GM23338 (cell line): ENCODE results near the gene IL16. TPM values are rescaled to one million over a fixed set of nuclear protein-coding genes. Genes with fewer than 3 reads are reported as not detected.

Experiments used
- ATAC-seq: fragments of 200-7000 bp; cut with Tn5 transposase; 3 replicates; pipeline ENCODE4 v1.9.1; 2020
- DNase-seq: peaks from one replicate; pipeline ENCODE4 v3.0.0-alpha.2; 2015; ENCODE audit warnings: low spot score
- H2AFZ ChIP-seq: fragments of 200-600 bp; sonication (generic); 2 replicates; pipeline ENCODE4 v1.8.0; 2016; ENCODE audit warnings: antibody characterized with exemption, mild to moderate bottlenecking, moderate library complexity
- H3F3A ChIP-seq: fragments of 200-600 bp; sonication (generic); replicated peaks from 2 replicates; pipeline ENCODE4 v1.8.0; 2017; ENCODE audit warnings: antibody characterized with exemption, mixed run types, low read depth
- H3K27ac ChIP-seq: fragments of 200-600 bp; sonication (generic); 2 replicates; pipeline ENCODE4 v1.6.1; 2016; ENCODE audit warnings: low read depth
- H3K27me3 ChIP-seq: fragments of 200-600 bp; sonication (generic); 2 replicates; pipeline ENCODE4 v1.8.0; 2016; ENCODE audit warnings: mild to moderate bottlenecking, mixed run types, moderate library complexity; ENCODE audit not compliant: insufficient read depth
- H3K36me3 ChIP-seq: fragments of 200-600 bp; sonication (generic); 2 replicates; pipeline ENCODE4 v1.8.0; 2016; ENCODE audit warnings: mild to moderate bottlenecking; ENCODE audit not compliant: insufficient read depth
- H3K4me1 ChIP-seq: fragments of 200-600 bp; sonication (generic); 2 replicates; pipeline ENCODE4 v1.8.0; 2016; ENCODE audit warnings: mild to moderate bottlenecking, moderate library complexity; ENCODE audit not compliant: insufficient read depth
- H3K4me2 ChIP-seq: fragments of 200-600 bp; sonication (generic); 2 replicates; pipeline ENCODE4 v1.7.1; 2017; ENCODE audit warnings: mixed run types
- H3K4me3 ChIP-seq: fragments of 200-600 bp; sonication (generic); 2 replicates; pipeline ENCODE4 v1.6.1; 2016; ENCODE audit warnings: mixed run types
- H3K79me2 ChIP-seq: fragments of 200-600 bp; sonication (generic); replicated peaks from 2 replicates; pipeline ENCODE4 v1.8.0; 2017; ENCODE audit warnings: mild to moderate bottlenecking; ENCODE audit not compliant: insufficient read depth
- H3K9me2 ChIP-seq: fragments of 200-600 bp; sonication (generic); 2 replicates; pipeline ENCODE4 v1.8.0; 2017; ENCODE audit not compliant: insufficient read depth
- H4K20me1 ChIP-seq: fragments of 200-600 bp; sonication (generic); replicated peaks from 2 replicates; pipeline ENCODE4 v1.8.0; 2017; ENCODE audit warnings: mild to moderate bottlenecking; ENCODE audit not compliant: insufficient read depth
- H3K27ac Mint-ChIP-seq: 2 replicates; pipeline ENCODE4 v1.8.0; 2020; ENCODE audit warnings: inconsistent platforms, mild to moderate bottlenecking, moderate library complexity, mixed read lengths
- H3K27me3 Mint-ChIP-seq: 3 replicates; pipeline ENCODE4 v1.8.0; 2022; ENCODE audit warnings: low read depth, mild to moderate bottlenecking, moderate library complexity, mixed read lengths, inconsistent platforms; ENCODE audit not compliant: insufficient read depth, poor library complexity
- H3K36me3 Mint-ChIP-seq: 3 replicates; pipeline ENCODE4 v1.8.0; 2021; ENCODE audit warnings: low read depth, mild to moderate bottlenecking, inconsistent platforms, moderate library complexity, mixed read lengths
- H3K4me1 Mint-ChIP-seq: 3 replicates; pipeline ENCODE4 v1.8.0; 2020; ENCODE audit warnings: mild to moderate bottlenecking, inconsistent platforms, mixed read lengths
- H3K4me3 Mint-ChIP-seq: 3 replicates; pipeline ENCODE4 v1.8.0; 2021; ENCODE audit warnings: moderate library complexity, mild to moderate bottlenecking, inconsistent platforms, mixed read lengths
- H3K9me3 Mint-ChIP-seq: 3 replicates; pipeline ENCODE4 v1.8.0; 2020; ENCODE audit warnings: moderate library complexity, mild to moderate bottlenecking, inconsistent platforms, mixed read lengths
- CREB1 ChIP-seq: fragments of 250-450 bp; sonication (Bioruptor Pico); IDR thresholded peaks from 2 replicates; pipeline ENCODE4 v1.5.0; 2020; ENCODE audit warnings: low read depth, mild to moderate bottlenecking, moderate library complexity
- CTCF ChIP-seq, 2 experiments: fragments of 200-600 bp in 1 of 2; sonication (generic) in 1 of 2; conservative IDR thresholded peaks; 2 replicates each; pipeline versions ENCODE4 v1.5.1 to v1.6.1; 2016 to 2017; ENCODE audit warnings: antibody characterized with exemption in 2 of 2, low read depth in 2 of 2, mild to moderate bottlenecking in 2 of 2, moderate library complexity in 1 of 2
- ETS1 ChIP-seq: IDR thresholded peaks from 2 replicates; pipeline ENCODE4 v1.6.1; 2016; ENCODE audit warnings: antibody characterized with exemption
- EZH2 ChIP-seq: fragments of 200-600 bp; sonication (generic); IDR thresholded peaks from one replicate; pipeline ENCODE4 v1.8.0; 2017; ENCODE audit warnings: antibody characterized with exemption, mild to moderate bottlenecking, low read depth; ENCODE audit not compliant: unreplicated experiment
- EZH2phosphoT487 ChIP-seq: fragments of 200-600 bp; sonication (generic); IDR thresholded peaks from one replicate; pipeline ENCODE4 v1.8.1; 2018; ENCODE audit warnings: antibody characterized with exemption; ENCODE audit not compliant: unreplicated experiment
- JUNB ChIP-seq: IDR thresholded peaks from one replicate; pipeline ENCODE4 v1.6.1; 2016; ENCODE audit warnings: antibody characterized with exemption; ENCODE audit not compliant: unreplicated experiment
- NANOG ChIP-seq: IDR thresholded peaks from 2 replicates; pipeline ENCODE4 v1.6.1; 2016; ENCODE audit warnings: antibody characterized with exemption, borderline replicate concordance
- POLR2AphosphoS5 ChIP-seq: IDR thresholded peaks from 2 replicates; pipeline ENCODE4 v1.6.1; 2016; ENCODE audit warnings: antibody characterized with exemption, low read depth
- REST ChIP-seq: IDR thresholded peaks from one replicate; pipeline ENCODE4 v1.6.1; 2018; ENCODE audit warnings: antibody characterized with exemption; ENCODE audit not compliant: unreplicated experiment
- STAT1 ChIP-seq: IDR thresholded peaks from one replicate; pipeline ENCODE4 v1.6.1; 2016; ENCODE audit warnings: antibody characterized with exemption; ENCODE audit not compliant: unreplicated experiment
- ZNF114 ChIP-seq: fragments of 250-450 bp; sonication (Bioruptor Pico); IDR thresholded peaks from 2 replicates; pipeline ENCODE4 v1.5.0; 2020; ENCODE audit warnings: mild to moderate bottlenecking, moderate library complexity
- ZNF331 ChIP-seq: fragments of 250-450 bp; sonication (Bioruptor Pico); IDR thresholded peaks from 2 replicates; pipeline ENCODE4 v1.5.0; 2020; ENCODE audit warnings: low read depth, mild to moderate bottlenecking, moderate library complexity
- ZNF462 ChIP-seq: fragments of 250-450 bp; sonication (Bioruptor Pico); IDR thresholded peaks from 2 replicates; pipeline ENCODE4 v1.5.0; 2020; ENCODE audit warnings: mild to moderate bottlenecking, moderate library complexity
- polyA plus RNA-seq: library from polyadenylated mRNA; unstranded; fragments of >200 nt; fragmentation: Nextera tagmentation; extraction: Ambion mirVana; gene quantifications from 2 replicates; pipeline ENCODE4 v1.2.1, GENCODE V29; 2016
- total RNA-seq: library from RNA; depleted of rRNA; stranded (reverse); fragments of >200 nt; shearing (Covaris generic); gene quantifications from 2 replicates; pipeline ENCODE4 v1.2.3, GENCODE V29; 2014

IL16 gene
- total and polyA plus RNA-seq, 2 experiments from 2014 or later = 0.29 TPM; not detected in 1

- TF ChIP-seq ZNF462 (CRISPR knock-in tag) = no peak
- TF ChIP-seq CREB1 (CRISPR knock-in tag) = no peak
These were observed 28.6 kb upstream of the IL16 start (continued) for GRCh38 chr15:81168131-81168526.

- Histone ChIP-seq H3K27me3 (no peaks in the 10 kb centered on the region), H3K36me3 (no peaks in the 10 kb centered on the region), H3K27ac (no peak overlapping the region), H3K4me1 (no peaks in the 10 kb centered on the region), H3F3A (no peaks in the 10 kb centered on the region), H3K9me2 (no peaks in the 10 kb centered on the region), H3K4me3 (no peak overlapping the region), H3K79me2 (no peaks in the 10 kb centered on the region), H4K20me1 (no peaks in the 10 kb centered on the region), H3K4me2 (no peak overlapping the region), H2AFZ (no peak overlapping the region)
- Mint-ChIP-seq H3K27ac (no peak overlapping the region), H3K27me3 (peaks cover 3% of the 10 kb centered on the region), H3K9me3 (peaks cover 8% of the 10 kb centered on the region; the same call in 2 of the 3 replicates), H3K4me1 (no peaks in the 10 kb centered on the region), H3K4me3 (no peak overlapping the region), H3K36me3 (no peaks in the 10 kb centered on the region)
- DNase-seq = no peak
- no peak for ATAC-seq
- no peak for TF ChIP-seq REST
- no peak for TF ChIP-seq EZH2
- no peak for TF ChIP-seq ETS1
- no peak for TF ChIP-seq ZNF114 (CRISPR knock-in tag)
- TF ChIP-seq EZH2phosphoT487 = no peak
- TF ChIP-seq NANOG = no peak
- no peak for TF ChIP-seq ZNF331 (CRISPR knock-in tag)
- no peak for TF ChIP-seq STAT1
- TF ChIP-seq CREB1 (CRISPR knock-in tag) = no peak
- TF ChIP-seq POLR2AphosphoS5 = no peak
- no peak for TF ChIP-seq JUNB
- no peak for TF ChIP-seq CTCF (conservative IDR thresholded peaks at IDR 0.05; ENCODE audit: low read depth in 2 of 2)
These were observed 28.0 kb upstream of the IL16 start for GRCh38 chr15:81168644-81169043.
